IPS DF 19.7 (cell line): ENCODE measurements around the gene TSPAN14.
"Not testable (repeated sequence)": the region's sequence is repeated elsewhere in the genome, so short reads cannot be mapped to it uniquely, and the experiment has no call there.

ENCODE experiments used
- DNase-seq: peaks from one replicate; pipeline ENCODE4 v3.0.0-alpha.2; 2013; ENCODE audit warnings: low read depth, low spot score

TSPAN14 gene

GRCh38 chr10:80468806-80469421 is 14.8 kb downstream of the TSPAN14 start:
- no peak for DNase-seq

GRCh38 chr10:80470266-80470665 is 16.2 kb downstream of the TSPAN14 start:
- DNase-seq: no peak

DNA sequence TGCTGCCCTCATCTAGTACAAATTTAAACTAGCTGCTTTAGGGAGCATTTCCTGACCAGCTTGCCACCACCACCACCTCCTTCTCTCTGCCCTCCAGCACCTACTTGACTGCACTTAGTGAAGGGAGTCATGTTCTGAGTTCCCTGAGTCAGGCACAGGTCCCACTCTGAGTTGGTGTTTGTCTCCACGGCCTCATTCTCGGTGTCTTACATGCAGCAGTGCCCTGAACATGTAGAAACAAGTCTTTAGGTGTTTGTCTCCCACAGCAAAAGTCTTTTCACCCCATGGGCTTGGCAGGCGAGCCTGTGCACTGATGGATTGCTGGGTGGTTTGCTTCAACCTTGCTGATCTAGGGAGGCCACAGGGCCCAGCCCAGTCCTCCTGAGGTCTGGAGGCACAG is 16.9 kb downstream of the TSPAN14 start:
- no peak for DNase-seq

- no peak for DNase-seq
Observed at GRCh38 chr10:80471715-80472233, 17.7 kb downstream of the TSPAN14 start.

DNA sequence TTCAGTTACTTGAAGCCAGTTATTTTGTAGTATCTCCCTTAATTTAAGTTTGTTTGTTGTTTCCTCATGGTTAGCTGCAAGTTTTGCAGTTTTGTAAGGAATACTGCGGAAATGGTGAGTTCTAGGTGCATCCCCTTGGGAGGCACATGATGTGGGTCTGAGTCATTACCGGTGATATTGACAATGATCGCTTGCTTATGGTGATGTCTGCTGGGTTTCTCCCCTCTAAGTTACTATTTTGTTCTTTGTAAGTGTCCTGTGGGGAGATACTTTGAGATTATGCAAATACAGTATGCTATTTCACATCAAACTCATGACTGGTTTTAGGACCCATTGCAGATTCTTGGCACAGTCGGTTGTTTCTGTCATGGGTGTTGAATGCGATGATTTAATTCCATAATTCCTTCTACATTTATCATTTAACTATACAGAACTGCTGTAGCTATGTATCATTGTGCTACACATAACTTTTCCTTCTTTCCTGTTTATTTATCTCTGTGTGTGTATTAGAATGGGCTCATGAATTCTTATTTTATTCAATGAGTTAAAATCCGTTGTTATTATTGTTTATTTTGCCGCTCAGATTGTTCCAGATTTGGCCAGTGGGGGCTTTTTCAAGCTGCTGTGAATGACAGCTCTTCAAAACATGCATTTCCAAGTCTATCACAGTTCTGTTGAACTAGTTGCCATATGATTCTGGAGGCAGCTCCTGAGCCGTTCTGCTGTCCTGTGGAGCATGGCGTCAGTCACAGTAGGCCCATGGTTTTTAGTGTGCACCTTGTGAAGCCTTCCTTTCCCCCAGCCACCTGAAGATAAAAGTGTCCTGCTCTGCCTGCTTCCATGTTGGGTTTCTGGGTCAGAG is 18.4 kb downstream of the TSPAN14 start:
- DNase-seq: no peak

GRCh38 chr10:80473096-80473657 is 19.1 kb downstream of the TSPAN14 start:
- DNase-seq: no peak

- no peak for DNase-seq
Observed at GRCh38 chr10:80473692-80474596, 19.8 kb downstream of the TSPAN14 start.

DNA sequence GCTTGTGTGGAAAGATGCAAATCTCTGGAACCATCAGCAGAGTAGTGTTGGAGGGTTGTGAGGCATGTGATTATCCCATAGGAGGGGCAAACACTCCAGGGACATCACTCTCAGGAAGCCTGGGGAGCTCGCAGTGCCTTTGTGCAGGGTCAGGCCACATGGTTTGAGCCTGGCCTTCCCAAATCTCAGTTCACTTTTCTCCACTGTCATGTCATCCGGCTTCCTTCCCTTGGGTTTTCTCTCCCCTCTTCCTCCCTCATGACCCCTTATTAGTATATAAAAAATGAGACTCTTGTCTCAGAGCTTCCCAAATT is 20.4 kb downstream of the TSPAN14 start:
- no peak for DNase-seq

GRCh38 chr10:80474941-80475340 is 20.8 kb downstream of the TSPAN14 start:
- no peak for DNase-seq

DNA sequence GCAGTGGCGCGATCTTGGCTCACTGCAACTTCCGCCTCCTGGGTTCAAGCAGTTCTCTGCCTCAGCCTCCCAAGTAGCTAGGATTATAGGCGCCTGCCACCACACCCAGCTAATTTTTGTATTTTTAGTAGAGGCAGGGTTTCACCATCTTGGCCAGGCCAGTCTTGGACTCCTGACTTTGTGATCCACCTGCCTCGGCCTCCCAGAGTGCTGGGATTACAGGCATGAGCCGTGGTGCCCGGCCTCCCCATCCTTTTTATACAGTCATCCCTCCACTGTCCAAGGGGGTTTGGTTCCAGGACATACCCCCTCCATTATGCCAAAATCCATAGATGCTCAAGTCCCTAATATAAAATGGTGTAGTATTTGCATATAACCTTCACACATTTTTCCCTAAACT is 21.5 kb downstream of the TSPAN14 start:
- not testable (repeated sequence) for DNase-seq

- no peak for DNase-seq
Observed at GRCh38 chr10:80476685-80477084, 22.6 kb downstream of the TSPAN14 start.

GRCh38 chr10:80477813-80478212 is 23.7 kb downstream of the TSPAN14 start:
- DNase-seq: no peak

- DNase-seq: not testable (repeated sequence)
Observed at GRCh38 chr10:80480373-80480772, 26.3 kb downstream of the TSPAN14 start.

DNA sequence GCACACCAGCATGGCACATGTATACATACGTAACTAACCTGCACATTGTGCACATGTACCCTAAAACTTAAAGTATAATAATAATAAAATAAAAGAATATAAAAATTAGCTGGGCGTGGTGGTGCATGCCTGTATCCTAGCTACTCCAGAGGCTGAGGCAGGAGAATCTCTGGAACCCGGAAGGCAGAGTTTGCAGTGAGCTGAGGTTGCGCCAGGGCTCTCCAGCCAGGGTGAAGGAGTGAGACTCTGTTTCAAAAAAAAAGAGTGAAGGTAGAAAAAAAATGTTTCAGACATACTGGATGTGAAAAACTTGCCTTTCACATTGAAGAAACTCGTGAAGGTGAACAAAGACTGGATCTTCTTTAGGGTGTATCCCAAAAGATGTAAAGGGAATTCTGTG is 26.7 kb downstream of the TSPAN14 start:
- no peak for DNase-seq

DNA sequence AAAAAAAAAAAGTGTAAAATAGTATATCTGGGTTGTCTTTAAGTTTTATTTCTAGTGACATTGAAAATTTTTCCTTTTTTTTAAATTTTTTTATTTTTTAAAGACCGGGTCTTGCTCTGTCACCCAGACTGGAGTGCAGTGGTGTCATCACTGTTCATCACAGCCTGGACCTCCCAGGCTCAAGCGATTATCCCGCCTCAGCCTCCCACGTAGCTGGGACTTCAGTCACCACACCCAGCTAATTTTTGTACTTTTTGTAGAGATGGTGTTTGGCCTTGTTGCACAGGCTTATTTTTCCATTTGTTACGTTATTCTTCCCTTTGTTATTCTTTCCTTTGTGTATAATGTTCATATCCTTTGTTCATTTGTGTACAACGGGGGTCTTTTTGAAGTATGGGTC is 30.1 kb downstream of the TSPAN14 start:
- no peak for DNase-seq

DNA sequence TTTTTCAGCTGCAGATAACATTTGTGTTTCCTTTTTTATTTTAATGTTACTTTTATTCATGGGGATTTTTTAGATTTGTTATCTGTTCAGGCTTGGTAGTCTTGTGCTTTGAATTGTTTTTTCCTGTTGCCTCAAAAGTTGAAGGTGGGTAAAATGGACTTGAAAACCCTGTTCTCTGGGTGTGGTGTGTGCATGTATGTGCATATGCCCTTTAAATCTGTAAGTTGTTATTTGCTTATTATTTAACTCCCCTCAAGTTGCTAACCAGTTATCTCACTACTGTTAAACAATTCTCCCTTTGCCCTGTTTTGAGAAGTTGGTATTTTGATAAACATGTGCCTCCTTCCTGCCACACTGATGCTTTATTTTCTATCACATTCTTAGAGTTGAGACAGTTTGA is 30.6 kb downstream of the TSPAN14 start:
- no peak for DNase-seq

DNA sequence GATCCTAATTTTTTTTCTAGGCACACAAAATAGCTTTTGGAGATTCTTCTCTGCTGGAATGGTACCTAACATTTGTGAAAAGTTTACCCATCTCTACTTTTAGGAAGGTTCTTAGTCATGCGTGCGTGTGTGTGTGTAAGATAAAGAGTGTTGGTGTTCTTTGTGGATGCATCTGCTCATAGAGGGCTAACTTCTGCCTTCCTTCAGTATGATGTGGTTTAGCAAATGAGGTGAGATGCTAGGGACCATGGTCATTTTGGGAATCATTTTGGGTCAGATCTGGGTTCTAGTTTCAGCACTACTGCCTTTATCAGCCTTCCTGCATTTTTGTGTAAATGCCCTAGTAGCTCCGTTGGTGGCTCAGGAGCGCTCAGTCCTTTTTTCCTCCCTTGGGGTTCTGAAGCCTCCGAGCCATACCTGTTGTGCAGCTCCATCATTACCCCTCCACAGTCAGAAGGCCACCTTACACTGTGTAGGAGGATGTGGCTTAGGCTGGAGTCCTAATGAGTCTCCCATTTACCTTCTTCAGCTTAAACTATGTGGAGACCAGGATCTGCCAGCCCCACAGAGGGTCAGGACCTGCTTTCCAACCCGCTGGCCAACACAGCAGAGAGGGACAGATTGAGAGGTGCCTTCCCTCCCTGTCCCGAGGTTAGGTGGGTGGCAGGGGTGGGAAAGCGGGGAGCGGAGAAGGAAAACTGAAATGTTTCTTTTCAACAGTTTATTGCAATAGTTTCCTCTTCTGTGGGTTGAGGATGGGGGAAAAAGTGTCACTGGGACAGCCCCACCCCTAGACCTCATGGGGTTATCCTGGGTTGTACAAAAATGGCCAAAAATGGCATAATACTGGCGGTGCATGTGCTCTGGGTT is 31.2 kb downstream of the TSPAN14 start:
- no peak for DNase-seq

- DNase-seq: no peak
Observed at GRCh38 chr10:80485946-80486764, 32.0 kb downstream of the TSPAN14 start.

DNA sequence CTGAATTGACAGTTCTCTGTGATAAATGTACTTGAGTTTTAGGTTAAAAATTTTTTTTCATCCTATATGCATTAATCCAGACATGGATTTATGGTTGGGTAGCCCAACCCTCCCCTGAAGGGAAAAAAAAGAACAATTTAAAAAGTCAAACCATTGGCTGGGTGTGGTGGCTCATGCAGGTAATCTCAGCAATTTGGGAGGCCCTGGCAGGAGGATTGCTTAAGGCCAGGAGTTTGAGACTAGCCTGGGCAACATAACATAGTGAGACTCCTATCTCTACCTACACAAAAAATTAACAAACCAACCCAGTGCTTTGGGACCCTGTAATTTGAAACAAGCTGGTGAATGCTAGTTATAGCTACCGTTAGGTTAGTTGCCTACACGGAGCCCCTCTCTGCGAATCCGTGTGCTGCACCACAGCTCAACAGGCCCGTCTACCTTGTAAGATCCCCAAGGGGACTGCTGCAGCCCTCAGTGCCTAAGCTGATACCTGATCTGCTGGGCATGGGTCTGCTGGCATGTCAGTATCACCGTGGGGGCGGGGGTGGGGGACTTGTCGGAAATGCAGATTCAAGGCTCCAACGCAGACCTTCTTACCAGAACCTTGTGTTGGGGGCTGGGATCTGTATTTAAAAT is 32.8 kb downstream of the TSPAN14 start:
- no peak for DNase-seq

DNA sequence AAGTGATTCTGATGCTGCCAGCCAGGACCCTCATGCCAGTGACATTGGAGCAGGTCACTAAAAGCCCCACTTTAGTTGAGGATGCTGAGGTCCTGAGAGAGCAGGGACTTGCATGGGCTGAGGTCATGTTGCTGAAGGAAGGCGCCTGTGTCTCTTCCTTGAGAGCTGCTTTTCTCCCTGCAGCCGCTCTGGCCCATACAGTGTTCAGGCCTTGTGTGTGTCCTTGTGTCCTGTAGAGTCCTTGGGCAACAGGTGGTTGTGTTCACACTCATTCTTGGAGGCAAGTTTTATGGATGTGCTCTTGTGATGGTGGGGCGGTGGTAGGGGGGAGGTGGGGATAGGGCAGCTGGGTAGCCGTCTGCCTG is 33.3 kb downstream of the TSPAN14 start:
- no peak for DNase-seq
